Panc1 (cell line): ENCODE results near the gene CNTN1. TPM values are rescaled to one million over a fixed set of nuclear protein-coding genes. Genes with fewer than 3 reads are reported as not detected.

Experiments
- ATAC-seq: fragments of 200-7000 bp; cut with Tn5 transposase; 2 replicates; pipeline ENCODE4 v1.9.1; 2020; ENCODE audit warnings: mild to moderate bottlenecking, moderate library complexity
- BruUV-seq: library from RNA; stranded (reverse); fragments of 400-500 nt; replicated peaks from 2 replicates; lab custom pipeline; 2021; lab: Mats Ljungman, UMichigan
- CTCF ChIA-PET: fragments of 300-600 bp; sonication (Branson Sonifier 250); formaldehyde crosslinking; loops from one replicate; lab custom pipeline; 2022; ENCODE audit warnings: antibody characterized with exemption; lab: Charles Lee
- POLR2A ChIA-PET: fragments of 300-600 bp; sonication (Branson Sonifier 250); formaldehyde crosslinking; loops from one replicate; lab custom pipeline; 2022; ENCODE audit warnings: antibody characterized with exemption; lab: Charles Lee
- DNase-seq: peaks from one replicate; pipeline ENCODE4 v3.0.0-alpha.2; 2010; ENCODE audit warnings: low read depth, low spot score
- H3K27ac ChIP-seq: 2 replicates; pipeline ENCODE4 v1.5.1; 2011; ENCODE audit warnings: mild to moderate bottlenecking, low read length, inconsistent platforms
- H3K27me3 ChIP-seq: fragments of 200-500 bp; sonication (Bioruptor generic); 2 replicates; pipeline ENCODE4 v1.6.0; 2014; ENCODE audit warnings: low read length, inconsistent platforms; ENCODE audit not compliant: control insufficient read depth, insufficient read depth
- H3K36me3 ChIP-seq: fragments of 200-500 bp; sonication (Bioruptor generic); 2 replicates; pipeline ENCODE4 v1.5.1; 2014; ENCODE audit warnings: inconsistent platforms, mild to moderate bottlenecking, low read length, moderate library complexity; ENCODE audit not compliant: control insufficient read depth, insufficient read depth
- H3K4me1 ChIP-seq: 2 replicates; pipeline ENCODE4 v1.5.1; 2011; ENCODE audit warnings: inconsistent platforms, mild to moderate bottlenecking, low read length, moderate library complexity; ENCODE audit not compliant: control insufficient read depth, insufficient read depth
- H3K4me3 ChIP-seq, 2 experiments: 2 replicates each; pipeline ENCODE4 v1.5.1; 2011 to 2012; ENCODE audit warnings: low read depth in 2 of 2, low read length in 2 of 2, mild to moderate bottlenecking in 2 of 2, inconsistent platforms in 1 of 2, moderate library complexity in 1 of 2
- H3K9me3 ChIP-seq: fragments of 200-500 bp; sonication (Bioruptor generic); 2 replicates; pipeline ENCODE4 v1.5.1; 2014; ENCODE audit warnings: low read depth, mild to moderate bottlenecking, inconsistent platforms, low read length, moderate library complexity; ENCODE audit not compliant: control insufficient read depth, insufficient read depth
- CTCF ChIP-seq: fragments of 450-650 bp; IDR thresholded peaks from 2 replicates; pipeline ENCODE4 v1.5.1; 2017; ENCODE audit warnings: mild to moderate bottlenecking
- POLR2AphosphoS5 ChIP-seq: IDR thresholded peaks from 2 replicates; pipeline ENCODE4 v1.6.1; 2012; ENCODE audit warnings: mild to moderate bottlenecking, low read depth, low read length, moderate library complexity
- SIN3A ChIP-seq: IDR thresholded peaks from 2 replicates; pipeline ENCODE4 v1.6.1; 2012; ENCODE audit warnings: low read depth, mild to moderate bottlenecking, low read length, moderate library complexity, borderline replicate concordance; ENCODE audit not compliant: insufficient read depth
- TCF7L2 ChIP-seq: IDR thresholded peaks from 2 replicates; pipeline ENCODE4 v1.6.1; 2011; ENCODE audit warnings: mild to moderate bottlenecking, low read depth, low read length, inconsistent platforms
- in situ Hi-C: cut with HindIII; loops from 2 replicates; pipeline ENCODE4 v1.10.0; 2016; ENCODE audit warnings: low sequenced_read_pairs, low pct_unique_long_range_greater_than_20kb
- intact Hi-C: fragments of 100-400 bp; cut with micrococcal nuclease; formaldehyde crosslinking; loops from one replicate; pipeline ENCODE4 v1.10.0; 2022; ENCODE audit not compliant: unreplicated experiment
- total RNA-seq: library from RNA; stranded (reverse); gene quantifications from one replicate; pipeline ENCODE4 v1.2.1, GENCODE V29; 2021; ENCODE audit not compliant: unreplicated experiment
- TF ChIP-seq, protein P1 (sequence below), 2 experiments: IDR thresholded peaks; 2 replicates each; pipeline ENCODE4 v1.6.1; 2011 to 2012; ENCODE audit warnings: low read depth in 2 of 2, control low read depth in 1 of 2, low read length in 1 of 2, mild to moderate bottlenecking in 1 of 2, moderate library complexity in 1 of 2; ENCODE audit not compliant: insufficient read depth in 1 of 2

The CNTN1 gene
- total RNA-seq, 1 experiment from 2014 or later: not detected

DNA sequence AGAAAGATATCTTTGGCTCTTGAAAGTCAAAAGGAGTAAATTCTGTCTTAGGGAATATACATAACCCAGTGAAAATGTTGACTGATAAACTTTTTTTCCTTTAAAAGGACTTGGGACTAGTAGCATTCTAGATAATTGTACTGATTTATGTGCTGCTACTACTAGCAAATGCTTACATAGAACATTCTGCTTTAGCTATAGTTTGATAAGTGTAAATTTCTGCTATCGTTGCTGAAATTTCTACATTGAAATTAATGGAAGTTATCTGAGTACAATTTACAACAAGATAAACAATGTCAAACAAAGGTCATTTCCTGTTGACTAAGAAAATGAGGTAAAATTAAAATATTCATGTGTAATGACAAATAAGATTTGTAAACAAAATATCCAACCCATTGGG is 48.3 kb upstream of the CNTN1 start:
- H3K4me3 ChIP-seq: no peak overlapping the region
- H3K27ac ChIP-seq: no peak overlapping the region
- H3K36me3 ChIP-seq: no peaks in the 10 kb centered on the region
- no peaks in the 10 kb centered on the region for H3K27me3 ChIP-seq
- ChIA-PET CTCF (no interaction called here), POLR2A (no interaction called here)
- no TSS peak for BruUV-seq
- ATAC-seq: no peak
- DNase-seq: no peak
- TF ChIP-seq SIN3A (no peak), POLR2AphosphoS5 (no peak), TCF7L2 (no peak), CTCF (no peak)
- TF ChIP-seq, protein P1, sequence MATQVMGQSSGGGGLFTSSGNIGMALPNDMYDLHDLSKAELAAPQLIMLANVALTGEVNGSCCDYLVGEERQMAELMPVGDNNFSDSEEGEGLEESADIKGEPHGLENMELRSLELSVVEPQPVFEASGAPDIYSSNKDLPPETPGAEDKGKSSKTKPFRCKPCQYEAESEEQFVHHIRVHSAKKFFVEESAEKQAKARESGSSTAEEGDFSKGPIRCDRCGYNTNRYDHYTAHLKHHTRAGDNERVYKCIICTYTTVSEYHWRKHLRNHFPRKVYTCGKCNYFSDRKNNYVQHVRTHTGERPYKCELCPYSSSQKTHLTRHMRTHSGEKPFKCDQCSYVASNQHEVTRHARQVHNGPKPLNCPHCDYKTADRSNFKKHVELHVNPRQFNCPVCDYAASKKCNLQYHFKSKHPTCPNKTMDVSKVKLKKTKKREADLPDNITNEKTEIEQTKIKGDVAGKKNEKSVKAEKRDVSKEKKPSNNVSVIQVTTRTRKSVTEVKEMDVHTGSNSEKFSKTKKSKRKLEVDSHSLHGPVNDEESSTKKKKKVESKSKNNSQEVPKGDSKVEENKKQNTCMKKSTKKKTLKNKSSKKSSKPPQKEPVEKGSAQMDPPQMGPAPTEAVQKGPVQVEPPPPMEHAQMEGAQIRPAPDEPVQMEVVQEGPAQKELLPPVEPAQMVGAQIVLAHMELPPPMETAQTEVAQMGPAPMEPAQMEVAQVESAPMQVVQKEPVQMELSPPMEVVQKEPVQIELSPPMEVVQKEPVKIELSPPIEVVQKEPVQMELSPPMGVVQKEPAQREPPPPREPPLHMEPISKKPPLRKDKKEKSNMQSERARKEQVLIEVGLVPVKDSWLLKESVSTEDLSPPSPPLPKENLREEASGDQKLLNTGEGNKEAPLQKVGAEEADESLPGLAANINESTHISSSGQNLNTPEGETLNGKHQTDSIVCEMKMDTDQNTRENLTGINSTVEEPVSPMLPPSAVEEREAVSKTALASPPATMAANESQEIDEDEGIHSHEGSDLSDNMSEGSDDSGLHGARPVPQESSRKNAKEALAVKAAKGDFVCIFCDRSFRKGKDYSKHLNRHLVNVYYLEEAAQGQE (IDR thresholded peaks at IDR 0.05; ENCODE audit: insufficient read depth in 1 of 2, low read depth in 2 of 2, low read length in 1 of 2): no peak
- in situ Hi-C loops (no loop called here), intact Hi-C loops (no loop called here)
- H3K4me1 ChIP-seq: no peaks in the 10 kb centered on the region
- no peaks in the 10 kb centered on the region for H3K9me3 ChIP-seq

- TF ChIP-seq, protein P1 (IDR thresholded peaks at IDR 0.05; ENCODE audit: insufficient read depth in 1 of 2, low read depth in 2 of 2, low read length in 1 of 2): no peak
- TF ChIP-seq TCF7L2: no peak
- TF ChIP-seq SIN3A: no peak
- TF ChIP-seq CTCF: no peak
- no peak for TF ChIP-seq POLR2AphosphoS5
- Histone ChIP-seq H3K9me3 (no peaks in the 10 kb centered on the region), H3K27me3 (no peaks in the 10 kb centered on the region), H3K27ac (no peak overlapping the region), H3K4me1 (no peaks in the 10 kb centered on the region), H3K4me3 (no peak overlapping the region), H3K36me3 (no peaks in the 10 kb centered on the region)
- DNase-seq (no peak), ATAC-seq (no peak)
- ChIA-PET CTCF (no interaction called here), POLR2A (no interaction called here)
- intact Hi-C loops (no loop called here), in situ Hi-C loops (no loop called here)
- no TSS peak for BruUV-seq
Measured at GRCh38 chr12:40644708-40645107, 47.5 kb upstream of the CNTN1 start.
